HG03139 (cell line): Measurements from ENCODE around the gene ITPK1.

Source experiments
- ATAC-seq: cut with Tn5 transposase; IDR thresholded peaks from one replicate; pipeline ENCODE4 v1.9.1; 2021; ENCODE audit not compliant: unreplicated experiment

ITPK1 gene

DNA sequence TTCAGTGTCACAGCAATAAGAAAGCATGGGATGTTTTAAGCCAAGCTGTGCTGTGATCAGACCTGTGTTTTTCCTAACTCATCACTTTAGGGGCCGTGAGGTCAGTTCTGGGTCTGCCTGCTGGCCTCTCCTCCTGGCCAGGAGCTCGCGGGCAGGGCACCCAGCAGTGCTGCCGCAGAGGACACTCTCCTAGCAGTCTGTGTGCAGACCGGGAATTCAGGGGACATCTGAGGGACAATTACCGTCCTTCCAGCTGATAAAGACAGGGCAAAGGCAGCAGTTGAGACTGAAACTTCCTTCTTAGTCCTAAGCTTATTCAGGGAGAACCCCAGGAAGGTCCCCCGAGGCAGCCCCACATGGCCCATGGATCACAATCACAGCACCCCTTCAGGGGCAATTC lies 103.2 kb downstream of the ITPK1 start:
- ATAC-seq = no peak

DNA sequence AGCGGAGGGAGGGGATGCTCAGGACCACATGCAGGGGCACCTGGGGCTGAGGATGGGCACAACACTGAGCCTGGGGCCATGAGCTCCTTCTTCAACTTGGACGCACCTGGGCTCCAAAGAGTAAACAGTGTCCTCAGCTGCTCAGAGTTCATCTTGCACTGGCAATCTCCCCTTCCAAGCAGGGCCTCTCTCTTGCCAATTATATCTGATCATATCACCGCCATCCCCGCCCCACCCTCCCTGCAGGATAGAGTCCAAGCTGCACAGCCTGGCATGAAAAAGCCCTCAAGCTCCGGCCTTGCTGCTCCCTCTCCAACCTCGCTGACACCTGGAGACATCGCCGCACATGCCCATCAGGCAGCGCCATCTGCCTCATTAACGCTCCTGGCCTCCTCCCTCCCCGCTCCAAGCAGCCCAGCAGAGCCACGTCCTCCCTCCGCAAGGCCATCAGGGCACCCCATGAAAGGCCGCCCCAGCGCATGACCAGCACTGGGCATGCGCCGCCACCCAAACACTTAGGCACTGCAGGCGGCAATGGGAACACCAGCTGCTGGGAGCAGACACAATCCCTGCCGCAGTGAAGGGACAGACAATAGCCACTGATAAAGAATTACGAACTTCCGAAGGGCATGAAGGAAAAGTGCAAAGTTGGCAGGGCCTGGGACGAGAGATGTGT lies 103.9 kb downstream of the ITPK1 start:
- ATAC-seq = no peak

DNA sequence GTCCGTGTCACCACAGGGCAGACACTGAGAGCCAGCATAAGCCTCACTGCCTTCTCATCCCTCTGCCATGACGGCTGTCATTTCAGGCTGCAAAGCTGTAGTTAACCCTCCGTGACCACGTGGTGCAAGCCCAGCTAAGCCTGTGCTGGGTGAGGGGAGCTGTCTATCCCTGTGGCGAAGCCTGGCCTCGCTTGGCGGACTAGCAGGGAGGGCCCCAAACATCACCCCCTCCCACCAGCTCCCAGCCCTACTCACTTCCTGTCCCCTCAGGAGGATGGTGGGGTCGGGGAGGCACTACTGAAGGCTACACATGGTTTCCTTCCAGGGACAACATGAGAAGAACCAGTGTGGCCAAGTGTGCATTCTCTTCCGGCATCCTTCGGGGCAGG lies 104.6 kb downstream of the ITPK1 start:
- no peak for ATAC-seq

DNA sequence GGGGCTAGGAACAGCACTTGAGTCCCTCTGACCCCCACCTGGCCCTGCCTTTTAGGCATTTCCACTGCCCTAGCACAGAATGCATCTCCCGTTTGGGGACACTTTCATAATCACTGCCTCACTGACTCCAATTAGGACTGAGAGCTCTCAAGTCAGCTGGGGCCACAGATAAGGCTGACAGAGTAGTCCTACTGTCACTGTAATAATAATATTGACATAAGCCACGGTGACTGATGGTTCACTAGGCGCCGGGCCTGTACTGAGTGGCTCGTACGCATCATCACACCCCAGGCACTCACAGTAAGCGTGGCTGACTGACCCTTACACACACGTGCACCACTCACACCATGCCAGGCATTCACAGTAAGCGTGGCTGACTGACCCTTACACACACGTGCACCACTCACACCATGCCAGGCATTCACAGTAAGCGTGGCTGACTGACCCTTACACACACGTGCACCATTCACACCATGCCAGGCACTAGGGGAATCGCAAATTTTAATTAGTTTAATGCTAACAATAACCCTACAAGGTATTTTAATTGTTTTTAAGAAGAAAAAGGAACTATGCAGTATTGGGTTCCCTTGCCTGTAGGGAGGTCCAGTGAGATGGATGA lies 105.1 kb downstream of the ITPK1 start:
- no peak for ATAC-seq

DNA sequence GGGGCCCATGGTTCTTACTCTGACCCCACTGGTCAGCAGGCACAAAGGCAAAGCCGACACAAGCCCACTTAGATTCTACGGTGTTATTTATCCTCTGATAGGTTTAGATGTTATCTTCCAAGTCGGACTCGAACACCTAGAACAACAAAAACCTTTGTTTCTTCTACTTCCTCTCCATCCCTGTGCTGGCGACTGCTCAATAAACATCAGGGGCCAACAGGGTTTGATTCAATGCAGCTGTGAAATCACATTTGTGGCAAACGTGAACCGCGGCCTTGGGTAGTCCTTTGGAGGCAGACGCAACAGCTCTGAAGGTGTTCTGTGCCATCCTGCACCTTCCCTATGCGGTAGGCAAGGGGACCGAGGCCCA lies 105.6 kb downstream of the ITPK1 start:
- ATAC-seq = no peak

DNA sequence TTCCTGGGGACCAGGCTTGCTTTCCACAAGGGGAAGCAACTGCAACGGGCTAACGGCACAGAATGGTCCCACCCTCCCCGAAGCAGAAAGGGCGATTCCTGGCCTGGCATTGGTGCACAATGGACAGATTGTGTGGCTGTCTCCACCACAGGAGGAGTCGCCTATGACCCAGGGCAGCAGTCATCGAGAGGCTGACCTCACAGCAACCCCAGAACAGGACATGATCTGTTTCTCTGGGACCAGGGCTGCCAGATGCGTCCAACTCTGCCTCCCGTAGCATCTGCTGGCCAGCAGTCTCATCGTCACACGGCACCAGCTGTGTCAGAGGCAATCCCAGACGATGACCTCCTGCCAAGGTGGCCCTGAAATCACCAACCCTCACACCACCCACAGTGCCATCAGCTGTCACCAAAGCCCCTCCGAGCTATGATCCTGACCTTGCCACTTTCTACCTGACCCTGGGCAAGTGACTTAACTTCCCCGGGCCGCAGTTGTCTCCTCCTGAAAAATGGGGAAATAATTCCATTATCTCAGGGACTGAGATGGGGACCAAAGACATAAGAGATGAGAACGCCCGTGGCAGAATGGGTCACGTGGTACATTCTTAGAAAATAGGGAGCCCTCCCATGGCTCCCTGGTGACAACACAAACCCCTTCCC lies 106.1 kb downstream of the ITPK1 start:
- no peak for ATAC-seq

DNA sequence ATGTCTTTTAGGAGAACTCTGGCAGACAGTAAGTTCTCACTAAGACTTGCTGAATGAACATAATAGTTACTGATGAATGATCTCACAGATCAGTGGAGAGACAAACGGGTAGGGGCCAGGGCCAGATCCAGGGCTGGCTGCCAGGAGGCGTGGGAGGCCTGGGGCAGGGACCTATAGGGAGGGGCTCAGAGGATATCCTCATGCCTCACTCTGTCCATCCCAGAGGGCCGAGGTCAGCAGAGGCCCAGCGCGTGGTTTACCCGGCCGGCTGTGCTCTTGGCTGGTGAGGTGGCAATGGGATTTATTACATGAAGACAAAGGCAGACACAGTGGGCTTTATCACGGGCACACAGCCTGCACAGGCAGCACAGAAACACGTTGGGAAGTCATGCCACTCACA lies 107.3 kb downstream of the ITPK1 start:
- ATAC-seq = no peak

DNA sequence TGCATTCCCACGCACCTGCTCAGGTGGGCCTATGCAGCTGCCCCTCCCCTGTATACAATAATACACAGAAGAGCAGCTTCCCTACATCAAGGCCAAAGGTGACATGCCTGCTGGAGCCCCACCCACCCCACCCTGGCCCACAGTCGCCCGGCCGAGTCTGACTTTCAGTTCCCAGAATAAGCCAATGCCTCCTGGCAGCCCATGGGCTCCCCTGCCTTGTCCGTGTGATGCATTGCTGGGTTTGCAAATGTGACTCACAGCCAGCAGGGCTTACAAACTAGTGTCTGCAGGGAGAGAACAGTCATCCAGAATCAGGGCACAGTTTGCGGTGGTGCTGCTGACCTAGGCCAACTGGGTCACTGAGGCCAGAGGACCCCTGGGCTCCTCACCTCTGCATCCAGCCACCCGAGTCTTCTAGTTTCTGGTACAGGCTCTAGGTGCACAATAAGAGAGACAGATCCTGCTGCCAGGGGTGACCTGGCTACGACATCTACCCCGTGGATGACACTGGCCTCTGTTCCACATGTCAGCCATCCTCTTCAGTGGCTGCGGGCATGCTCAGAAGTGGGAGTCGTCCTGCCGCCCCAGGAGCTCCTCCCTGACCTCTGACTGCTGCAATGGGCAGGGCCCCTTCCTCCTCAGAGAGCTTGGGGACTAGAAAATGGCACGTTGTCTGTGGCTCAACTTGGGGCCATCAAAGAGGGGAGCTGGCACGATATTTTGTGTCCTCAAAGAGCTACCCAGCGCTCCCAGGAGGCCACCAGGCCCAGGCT lies 108.3 kb downstream of the ITPK1 start:
- ATAC-seq = no peak

DNA sequence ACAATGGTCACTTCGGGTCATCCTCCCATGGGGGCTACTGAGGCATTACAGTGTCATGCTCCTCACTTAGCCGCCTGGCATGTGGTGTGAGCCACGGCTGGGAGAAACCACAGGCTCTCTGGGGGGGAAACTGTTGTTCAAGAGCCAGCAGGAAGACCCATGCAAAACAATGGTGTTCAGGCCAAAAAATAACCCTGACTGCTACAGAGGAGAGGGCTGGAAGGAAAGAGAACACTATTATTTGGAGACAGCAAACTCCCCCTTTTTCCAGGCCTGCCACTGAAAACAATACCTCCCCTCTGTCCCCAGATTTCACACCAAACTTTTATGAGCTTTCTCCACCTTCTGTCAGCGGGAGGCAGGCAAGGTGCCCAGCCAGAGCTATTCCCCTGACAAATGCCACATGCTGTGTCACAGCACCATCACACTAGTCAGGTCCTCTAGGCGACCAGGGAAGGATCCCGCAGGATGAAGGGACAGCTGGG lies 109.1 kb downstream of the ITPK1 start:
- ATAC-seq = no peak

DNA sequence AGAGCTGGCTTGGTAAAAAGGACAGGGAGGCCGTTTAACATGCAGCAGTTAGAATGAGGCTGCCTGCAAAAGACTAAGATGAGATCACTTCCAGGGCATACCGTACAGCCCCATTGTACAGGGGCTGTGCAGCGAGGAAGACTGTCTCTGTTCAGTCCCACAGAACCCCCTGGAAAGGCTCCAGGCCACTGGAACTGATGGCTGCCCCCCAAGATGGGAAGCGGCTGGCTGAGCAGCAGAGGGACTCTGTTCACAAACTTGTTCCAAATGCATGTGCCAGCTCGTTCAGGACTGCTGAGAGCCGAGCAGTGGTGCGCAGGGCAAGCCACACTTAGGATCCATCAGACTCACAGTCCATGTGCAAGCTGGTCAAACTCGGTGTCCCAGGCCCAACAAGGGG lies 109.9 kb downstream of the ITPK1 start:
- ATAC-seq = no peak

DNA sequence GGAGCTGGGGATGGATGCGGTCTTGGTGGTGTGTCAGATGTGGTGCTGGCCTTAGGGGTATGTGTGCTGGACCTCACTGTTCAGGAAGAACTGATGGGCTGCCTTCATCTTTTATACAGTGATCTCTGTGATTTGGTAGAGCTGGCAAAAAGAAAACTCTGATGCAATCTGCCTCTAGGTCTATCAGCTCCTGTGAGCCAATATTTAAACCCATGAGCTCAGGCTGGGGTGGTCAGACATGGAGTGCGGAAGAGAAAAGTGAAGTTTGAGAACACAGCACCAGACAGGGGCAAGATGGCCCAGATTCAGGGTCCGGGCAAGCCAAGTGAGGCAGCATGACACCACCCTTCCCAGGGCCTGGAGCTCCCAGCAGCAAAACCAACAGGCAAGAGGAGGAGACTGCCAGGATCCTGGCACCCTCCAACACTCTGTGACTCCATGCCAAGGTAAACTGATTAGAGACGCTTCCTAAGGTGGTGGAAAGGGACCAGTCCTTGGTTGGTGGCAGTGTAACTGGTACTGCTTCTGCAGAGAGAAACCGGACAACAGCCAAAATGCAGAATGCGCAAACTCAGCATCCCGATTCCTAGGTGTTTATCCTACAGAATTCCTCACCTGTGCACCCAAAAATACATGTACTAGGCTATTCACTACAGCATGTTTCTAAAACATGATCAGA lies 110.5 kb downstream of the ITPK1 start:
- no peak for ATAC-seq

DNA sequence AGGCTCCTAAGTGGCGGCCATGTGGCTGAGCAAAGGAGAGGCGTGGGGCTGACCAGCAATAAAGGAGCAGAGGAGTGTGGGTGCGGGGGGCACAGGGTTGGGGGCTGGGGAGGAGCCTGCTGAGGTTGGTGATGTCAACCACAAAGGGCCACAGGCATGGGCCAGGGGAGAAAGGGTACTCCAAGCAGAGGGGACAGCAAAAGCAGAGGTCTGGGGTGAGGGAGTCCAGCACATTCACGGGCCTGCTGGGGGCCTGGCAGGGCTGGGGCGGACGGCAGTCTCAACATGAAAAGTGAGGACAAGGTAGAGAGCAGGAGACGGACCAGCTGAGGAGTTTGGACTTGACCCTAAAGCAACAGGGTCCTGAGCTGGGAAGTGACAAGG lies 111.0 kb downstream of the ITPK1 start:
- no peak for ATAC-seq

DNA sequence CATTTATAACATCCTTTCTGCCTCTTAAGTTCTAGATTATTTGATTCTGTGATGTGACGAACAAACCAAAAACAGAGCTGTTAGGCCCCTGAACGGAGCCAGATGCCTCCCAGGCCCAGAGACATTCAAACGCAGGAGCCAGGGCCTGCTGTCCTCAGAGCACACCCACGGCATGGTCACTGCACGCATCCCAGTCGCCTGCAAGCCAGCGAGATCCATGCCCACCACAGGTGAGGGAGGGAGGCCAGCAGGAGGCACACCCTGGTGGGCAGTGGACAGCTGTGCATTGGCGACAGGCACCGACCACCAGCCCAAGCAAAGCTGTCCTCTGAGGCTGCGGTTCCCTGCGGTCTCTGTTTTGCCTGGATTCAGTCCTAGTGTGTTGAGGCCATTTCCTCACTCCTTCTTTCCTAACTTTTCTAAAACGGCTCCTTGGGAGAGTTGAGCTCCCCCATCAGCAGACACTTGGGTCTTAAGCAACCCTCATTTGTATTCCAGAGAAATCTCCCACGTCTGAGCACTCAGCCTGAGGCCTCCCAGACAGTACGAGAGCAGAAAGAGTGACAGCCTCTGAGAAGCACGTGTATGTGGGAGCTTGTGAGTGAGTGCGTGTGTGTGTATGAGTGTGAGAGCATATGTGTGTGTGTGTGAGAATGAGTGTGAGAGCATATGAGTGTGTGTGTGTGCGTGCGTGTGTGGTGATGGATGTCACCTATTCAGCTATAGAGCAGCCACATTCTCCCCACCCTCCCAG lies 111.6 kb downstream of the ITPK1 start:
- ATAC-seq = no peak

DNA sequence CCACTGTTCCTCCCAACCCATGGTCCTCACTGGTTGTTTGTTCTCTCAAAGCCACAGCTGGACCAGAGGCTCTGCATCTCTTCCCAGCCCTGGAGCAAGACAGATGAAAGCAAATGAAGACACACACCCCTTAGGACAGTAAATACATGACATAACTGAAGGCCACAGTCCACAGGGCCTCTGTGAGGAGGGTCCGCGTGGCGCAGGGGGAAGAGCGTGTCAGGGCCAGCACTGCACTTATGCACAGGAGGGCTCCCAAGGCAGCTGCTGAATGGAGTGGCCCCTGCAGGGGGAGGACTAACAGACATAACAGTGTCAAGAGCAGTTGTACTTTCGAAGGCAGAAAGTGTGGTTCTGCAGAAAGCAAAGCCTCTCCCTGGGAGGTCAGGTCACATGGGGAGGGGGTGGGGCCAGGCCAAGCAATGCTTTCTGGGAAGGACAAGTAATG lies 112.8 kb downstream of the ITPK1 start:
- no peak for ATAC-seq

DNA sequence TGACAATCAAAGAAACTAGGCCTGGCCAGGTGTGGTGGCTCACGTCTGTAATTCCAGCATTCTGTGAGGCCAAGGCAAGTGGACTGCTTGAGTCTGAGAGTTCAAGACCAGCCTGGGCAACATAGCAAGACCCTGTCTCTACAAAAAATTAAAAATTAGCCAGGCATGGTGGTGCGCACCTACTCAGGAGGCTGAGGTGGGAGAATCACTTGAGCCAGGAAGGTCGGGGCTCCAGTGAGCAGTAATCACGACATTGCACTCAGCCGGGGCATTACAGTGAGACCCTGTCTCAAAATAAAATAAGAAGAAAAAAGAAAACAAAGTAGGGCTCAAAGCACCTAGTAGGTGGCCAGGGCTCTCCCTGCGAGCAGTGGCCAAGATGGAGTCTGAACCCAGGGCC lies 113.7 kb downstream of the ITPK1 start:
- ATAC-seq = no peak

DNA sequence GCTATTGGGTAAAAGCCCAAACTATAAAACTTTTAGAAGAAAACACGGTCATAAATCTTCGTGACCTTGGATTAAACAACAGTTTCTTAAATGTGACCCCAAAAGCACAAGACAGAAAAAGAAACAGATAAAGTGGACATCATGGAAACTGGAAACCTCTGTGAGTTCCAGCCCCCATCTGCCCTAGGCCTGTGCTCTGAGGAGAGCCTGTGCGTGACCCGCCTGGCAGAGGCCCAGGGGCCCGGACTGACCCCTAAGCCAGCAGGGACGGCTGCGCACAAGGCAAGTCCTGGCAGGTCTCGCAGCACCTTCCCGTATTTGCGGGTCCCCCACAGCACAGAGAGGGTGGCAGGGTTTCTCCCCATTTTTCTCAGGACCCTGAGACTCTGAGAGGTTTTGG lies 116.8 kb downstream of the ITPK1 start:
- ATAC-seq = no peak

DNA sequence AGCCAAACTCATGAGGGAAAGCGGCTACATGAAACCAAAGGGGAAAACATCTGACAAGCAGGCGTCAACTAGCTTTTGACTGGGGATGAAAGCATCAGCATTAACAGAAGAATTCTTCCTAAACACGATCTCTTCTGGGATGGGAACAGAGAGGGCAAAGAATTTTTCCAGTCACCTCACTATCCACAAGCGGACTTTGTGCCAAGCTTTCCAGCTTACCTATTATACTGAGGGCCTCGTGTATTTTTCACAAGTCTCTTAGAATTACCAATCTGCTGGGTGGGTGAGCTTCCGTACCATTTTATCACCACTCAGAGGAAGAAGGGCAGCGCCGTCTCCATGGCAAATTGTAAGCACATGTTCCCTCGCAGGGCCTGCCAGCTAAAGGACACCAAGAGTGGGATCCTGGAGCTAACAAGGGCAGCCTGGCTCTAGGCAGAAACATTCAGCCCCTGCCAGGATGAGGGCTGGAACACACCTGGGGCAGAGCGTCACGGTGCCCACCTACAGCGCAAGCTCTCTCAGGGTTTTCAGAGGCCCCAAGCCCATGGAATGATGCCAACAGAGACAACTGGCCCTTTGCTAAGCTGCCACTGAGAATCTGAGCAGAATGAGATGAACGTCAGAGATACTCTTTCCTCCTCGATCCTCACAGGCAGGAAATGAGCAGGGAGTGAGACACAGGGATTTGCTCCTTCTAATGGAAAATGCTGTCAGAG lies 118.2 kb downstream of the ITPK1 start:
- no peak for ATAC-seq

DNA sequence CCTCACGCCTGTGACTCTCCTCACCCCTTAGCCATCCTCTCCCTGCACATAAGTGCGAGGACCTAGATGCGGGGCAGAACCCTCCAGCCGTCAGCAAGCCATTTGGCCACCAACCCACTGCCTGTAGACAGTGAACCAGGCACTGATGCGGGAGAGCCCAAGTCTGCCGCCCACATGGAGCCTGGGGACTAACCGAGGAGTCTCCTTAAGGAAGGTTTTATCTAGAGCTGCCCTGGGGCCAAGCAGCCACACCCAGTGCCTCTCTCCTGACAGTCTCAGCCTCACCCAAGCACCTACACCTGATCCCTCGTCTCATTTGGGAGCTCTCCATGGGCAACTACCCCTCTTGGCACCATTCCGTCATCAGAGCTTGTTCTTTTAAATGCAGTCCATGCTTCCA lies 120.1 kb downstream of the ITPK1 start:
- no peak for ATAC-seq

DNA sequence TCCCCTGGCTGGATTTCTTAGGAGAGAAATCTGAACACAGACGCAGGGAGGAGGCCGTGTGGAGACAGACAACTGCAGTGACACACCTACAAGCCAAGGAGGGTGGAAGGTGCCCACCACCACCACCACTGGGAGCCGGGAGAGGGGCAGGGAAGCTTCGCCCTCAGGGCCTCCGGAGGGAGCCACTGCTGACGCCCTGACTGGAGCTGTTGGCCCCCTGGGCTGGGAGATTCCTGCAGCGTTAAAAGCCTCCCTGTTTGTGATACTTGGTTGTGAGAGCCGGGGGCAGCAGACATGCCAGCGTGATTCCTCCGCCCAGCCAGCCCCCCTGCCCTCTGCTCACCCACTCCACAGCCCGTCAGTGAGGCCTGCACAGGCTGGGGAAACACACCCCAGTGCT lies 120.8 kb downstream of the ITPK1 start:
- no peak for ATAC-seq
